Natural killer cell (primary cell): Measurements from ENCODE around the gene ARSG. TPM values are rescaled to one million over a fixed set of nuclear protein-coding genes. Genes with fewer than 3 reads are reported as not detected.

ENCODE experiments used
- ATAC-seq, 3 donors: fragments of 150-1000 bp in 2 of 3; fragments of 200-7000 bp in 1 of 3; cut with Tn5 transposase; 1 replicate in 1 of 3; 2 replicates in 2 of 3; pipeline ENCODE4 v1.10.0; 2021; ENCODE audit warnings: mild to moderate bottlenecking in 2 of 3, moderate library complexity in 2 of 3
- DNase-seq, 2 donors: peaks; one replicate each; pipeline versions ENCODE4 v3.0.0 to v3.0.0-alpha.2; 2013 to 2021; ENCODE audit warnings: mixed read lengths in 1 of 2
- H3K27ac ChIP-seq: one replicate; pipeline ENCODE4 v1.5.1; 2013; ENCODE audit warnings: mild to moderate bottlenecking, low read length
- H3K27me3 ChIP-seq: one replicate; pipeline ENCODE4 v1.6.1; 2013; ENCODE audit warnings: low read length; ENCODE audit not compliant: control insufficient read depth, insufficient read depth
- H3K36me3 ChIP-seq: one replicate; pipeline ENCODE4 v1.6.1; 2013; ENCODE audit warnings: low read length; ENCODE audit not compliant: control insufficient read depth, insufficient read depth
- H3K4me1 ChIP-seq: one replicate; pipeline ENCODE4 v1.6.1; 2013; ENCODE audit warnings: low read length; ENCODE audit not compliant: control insufficient read depth, insufficient read depth
- H3K4me3 ChIP-seq: one replicate; pipeline ENCODE4 v1.5.1; 2013; ENCODE audit warnings: low read length
- H3K9me3 ChIP-seq: one replicate; pipeline ENCODE4 v1.6.1; 2013; ENCODE audit warnings: low read length; ENCODE audit not compliant: control insufficient read depth, insufficient read depth
- H3K27ac Mint-ChIP-seq, 2 donors: one replicate each; pipeline ENCODE4 v1.8.0; 2022; ENCODE audit warnings: mild to moderate bottlenecking in 2 of 2, mixed read lengths in 2 of 2, moderate library complexity in 1 of 2
- H3K27me3 Mint-ChIP-seq, 2 donors: one replicate each; pipeline ENCODE4 v1.8.0; 2022; ENCODE audit warnings: low read depth in 2 of 2, mixed read lengths in 2 of 2
- H3K36me3 Mint-ChIP-seq: one replicate; pipeline ENCODE4 v1.8.0; 2022; ENCODE audit warnings: mixed read lengths
- H3K4me1 Mint-ChIP-seq, 2 donors: one replicate each; pipeline ENCODE4 v1.8.0; 2022; ENCODE audit warnings: mixed read lengths in 2 of 2
- H3K4me3 Mint-ChIP-seq: one replicate; pipeline ENCODE4 v1.8.0; 2022; ENCODE audit warnings: mild to moderate bottlenecking, moderate library complexity, mixed read lengths
- H3K9me3 Mint-ChIP-seq, 2 donors: one replicate each; pipeline ENCODE4 v1.8.0; 2022; ENCODE audit warnings: mixed read lengths in 2 of 2
- CTCF ChIP-seq: fragments of 200-600 bp; IDR thresholded peaks from one replicate; pipeline ENCODE4 v1.8.0; 2022; ENCODE audit warnings: antibody characterized with exemption
- WGBS: methylation state at CpG from one replicate; pipeline ENCODE4 v1.1.7; 2013; ENCODE audit warnings: missing lambda C conversion rate; ENCODE audit not compliant: insufficient coverage; 5-methylcytosine and 5-hydroxymethylcytosine counted together
- intact Hi-C: fragments of 100-400 bp; cut with micrococcal nuclease; formaldehyde crosslinking; loops from one replicate; pipeline ENCODE4 v1.14.2; 2022
- total RNA-seq, 4 donors: library from RNA; stranded (reverse); fragments of 120-200 nt in 1 of 4; gene quantifications; one replicate each; pipeline versions ENCODE4 v1.2.3 to v1.2.4, GENCODE V29; 2013 to 2022

The ARSG gene
- total RNA-seq, 3 donors from 2014 or later (not counting 1 experiment from before 2014, with no cell fraction given), result 34.8 to 52.3 (median 39.3) TPM

GRCh38 chr17:68377771-68378267 is 86.5 kb downstream of the ARSG start:
- Histone ChIP-seq H3K9me3 (no peaks in the 10 kb centered on the region), H3K4me3 (no peak overlapping the region), H3K27ac (no peak overlapping the region), H3K4me1 (no peaks in the 10 kb centered on the region), H3K27me3 (no peaks in the 10 kb centered on the region), H3K36me3 (no peaks in the 10 kb centered on the region)
- Mint-ChIP-seq H3K9me3 (no peaks in the 10 kb centered on the region), H3K27ac (no peak overlapping the region), H3K4me3 (no peak overlapping the region), H3K27me3 (no peaks in the 10 kb centered on the region), H3K36me3 (no peaks in the 10 kb centered on the region), H3K4me1 (peaks cover 0 to 7% of the 10 kb centered on the region in 2 donors)
- intact Hi-C loops, result no loop called here
- ATAC-seq, result peak in 1 of 3 donors; percentile 17
- no peak for DNase-seq
- no peak for TF ChIP-seq CTCF
- WGBS, result 83% methylated on average over 8 of the region's 8 CpGs

GRCh38 chr17:68378268-68379176 is 87.2 kb downstream of the ARSG start:
- no peak for DNase-seq

GRCh38 chr17:68379177-68379510 is 87.8 kb downstream of the ARSG start:
- Mint-ChIP-seq H3K27ac (no peak overlapping the region), H3K36me3 (no peaks in the 10 kb centered on the region), H3K4me3 (no peak overlapping the region), H3K27me3 (no peaks in the 10 kb centered on the region), H3K9me3 (no peaks in the 10 kb centered on the region), H3K4me1 (peaks cover 9 to 17% of the 10 kb centered on the region in 2 donors)
- no peak for DNase-seq
- 100% methylated on average over 3 of the region's 3 CpGs for WGBS
- Histone ChIP-seq H3K9me3 (no peaks in the 10 kb centered on the region), H3K36me3 (no peaks in the 10 kb centered on the region), H3K4me3 (no peak overlapping the region), H3K4me1 (peaks cover 11% of the 10 kb centered on the region), H3K27me3 (no peaks in the 10 kb centered on the region), H3K27ac (no peak overlapping the region)
- ATAC-seq, result no peak
- intact Hi-C loops, result no loop called here
- TF ChIP-seq CTCF, result no peak

More at GRCh38 chr17:68378268-68379176, 87.2 kb downstream of the ARSG start:
- intact Hi-C loops, result no loop called here
- no peaks in the 10 kb centered on the region for H3K9me3 ChIP-seq
- Mint-ChIP-seq H3K27ac (no peak overlapping the region), H3K4me3 (no peak overlapping the region), H3K27me3 (no peaks in the 10 kb centered on the region), H3K36me3 (no peaks in the 10 kb centered on the region), H3K4me1 (peaks cover 3 to 11% of the 10 kb centered on the region in 2 donors), H3K9me3 (no peaks in the 10 kb centered on the region)
- peaks cover 5% of the 10 kb centered on the region for H3K4me1 ChIP-seq
- H3K27me3 ChIP-seq, result no peaks in the 10 kb centered on the region
- no peaks in the 10 kb centered on the region for H3K36me3 ChIP-seq
- H3K4me3 ChIP-seq, result no peak overlapping the region
- peak in 1 of 3 donors; percentile 24 for ATAC-seq
- no peak overlapping the region for H3K27ac ChIP-seq
- TF ChIP-seq CTCF, result no peak
- 74% methylated on average over 21 of the region's 21 CpGs for WGBS
